ENCODE results near the gene ARFGAP3.

GRCh38 chr22:42752230-42752746 is 104.8 kb downstream of the ARFGAP3 start:
- TF ChIP-seq CTCF (IDR thresholded peaks at IDR 0.05; ENCODE audit: low read length) (no peak), EZH2 (optimal IDR thresholded peaks at IDR 0.05; ENCODE audit: low read depth, low read length) (no peak)

Data from MM.1S (cell line).